CD14-positive monocyte (primary cell): ENCODE measurements around the gene CDK17. TPM values are rescaled to one million over a fixed set of nuclear protein-coding genes. Genes with fewer than 3 reads are reported as not detected.
"Not testable (repeated sequence)": the region's sequence is repeated elsewhere in the genome, so short reads cannot be mapped to it uniquely, and the experiment has no call there.

Experiments
- DNase-seq, 3 donors: peaks; one replicate each; pipeline ENCODE4 v3.0.0-alpha.2; 2011 to 2022
- H2AFZ ChIP-seq: 2 replicates; pipeline ENCODE4 v1.6.0; 2012; ENCODE audit warnings: mild to moderate bottlenecking, low read depth, low read length, inconsistent platforms; ENCODE audit not compliant: insufficient read depth, poor library complexity, severe bottlenecking
- H3K27ac ChIP-seq, 2 donors: 1 replicate in 1 of 2; 2 replicates in 1 of 2; pipeline ENCODE4 v1.5.1; 2012 to 2013; ENCODE audit warnings: low read length in 2 of 2, control low read depth in 1 of 2, inconsistent platforms in 1 of 2, low read depth in 1 of 2, mild to moderate bottlenecking in 1 of 2
- H3K27me3 ChIP-seq, 2 donors: one replicate each; pipeline versions ENCODE4 v1.6.0 to v1.6.1; 2011 to 2013; ENCODE audit warnings: low read length in 2 of 2; ENCODE audit not compliant: control insufficient read depth in 2 of 2, insufficient read depth in 2 of 2
- H3K36me3 ChIP-seq, 2 donors: replicated peaks in 1 of 2; 1 replicate in 1 of 2; 2 replicates in 1 of 2; pipeline versions ENCODE4 v1.5.1 to v1.6.1; 2012 to 2013; ENCODE audit warnings: low read length in 2 of 2, control low read depth in 1 of 2, inconsistent platforms in 1 of 2, mild to moderate bottlenecking in 1 of 2; ENCODE audit not compliant: insufficient read depth in 2 of 2, control insufficient read depth in 1 of 2
- H3K4me1 ChIP-seq, 2 donors: 1 replicate in 1 of 2; 2 replicates in 1 of 2; pipeline versions ENCODE4 v1.5.1 to v1.6.1; 2012 to 2013; ENCODE audit warnings: low read length in 2 of 2, control low read depth in 1 of 2, inconsistent platforms in 1 of 2, mild to moderate bottlenecking in 1 of 2, moderate library complexity in 1 of 2; ENCODE audit not compliant: insufficient read depth in 2 of 2, control insufficient read depth in 1 of 2
- H3K4me2 ChIP-seq: replicated peaks from 2 replicates; pipeline ENCODE3; 2012; ENCODE audit warnings: low read length, moderate library complexity, mild to moderate bottlenecking; ENCODE audit not compliant: poor library complexity, severe bottlenecking; ENCODE audit errors: extremely low read depth
- H3K4me3 ChIP-seq, 3 experiments: fragments of 200-600 bp in 1 of 3; sonication (generic) in 1 of 3; replicated peaks in 1 of 3; 1 replicate in 2 of 3; 2 replicates in 1 of 3; pipeline ENCODE4 v1.5.1; 2011 to 2013; ENCODE audit warnings: low read length in 3 of 3, mild to moderate bottlenecking in 3 of 3, control low read depth in 2 of 3, low read depth in 2 of 3, inconsistent platforms in 1 of 3, moderate library complexity in 1 of 3
- H3K79me2 ChIP-seq: 2 replicates; pipeline ENCODE4 v1.6.0; 2012; ENCODE audit warnings: mild to moderate bottlenecking, control low read depth, inconsistent platforms, low read length, moderate library complexity; ENCODE audit not compliant: insufficient read depth
- H3K9ac ChIP-seq: 2 replicates; pipeline ENCODE4 v1.6.0; 2017; ENCODE audit warnings: low read length, mild to moderate bottlenecking; ENCODE audit not compliant: insufficient read depth, poor library complexity, severe bottlenecking
- H3K9me3 ChIP-seq, 2 donors: replicated peaks in 1 of 2; 1 replicate in 1 of 2; 2 replicates in 1 of 2; pipeline versions ENCODE4 v1.5.1 to v1.6.1; 2012 to 2013; ENCODE audit warnings: low read length in 2 of 2, control low read depth in 1 of 2; ENCODE audit not compliant: control insufficient read depth in 1 of 2, insufficient read depth in 1 of 2
- H4K20me1 ChIP-seq: 2 replicates; pipeline ENCODE4 v1.6.0; 2012; ENCODE audit warnings: mild to moderate bottlenecking, low read length, control low read depth, moderate library complexity; ENCODE audit not compliant: insufficient read depth
- H3K27ac Mint-ChIP-seq, 7 donors: one replicate each; pipeline ENCODE4 v1.8.0; 2020; ENCODE audit warnings: mild to moderate bottlenecking in 7 of 7, mixed read lengths in 7 of 7, moderate library complexity in 6 of 7, inconsistent platforms in 2 of 7
- H3K27me3 Mint-ChIP-seq, 3 donors: one replicate each; pipeline ENCODE4 v1.8.0; 2021 to 2022; ENCODE audit warnings: low read depth in 3 of 3, mild to moderate bottlenecking in 3 of 3, mixed read lengths in 3 of 3, moderate library complexity in 3 of 3, inconsistent platforms in 1 of 3
- H3K36me3 Mint-ChIP-seq, 2 donors: one replicate each; pipeline ENCODE4 v1.8.0; 2020; ENCODE audit warnings: mixed read lengths in 2 of 2, inconsistent platforms in 1 of 2, mild to moderate bottlenecking in 1 of 2
- H3K4me1 Mint-ChIP-seq: one replicate; pipeline ENCODE4 v1.8.0; 2020; ENCODE audit warnings: mild to moderate bottlenecking, mixed read lengths
- H3K4me3 Mint-ChIP-seq, 2 donors: one replicate each; pipeline ENCODE4 v1.8.0; 2020; ENCODE audit warnings: mild to moderate bottlenecking in 2 of 2, mixed read lengths in 2 of 2, moderate library complexity in 1 of 2
- H3K9me3 Mint-ChIP-seq, 7 donors: one replicate each; pipeline ENCODE4 v1.8.0; 2020 to 2022; ENCODE audit warnings: mixed read lengths in 7 of 7, mild to moderate bottlenecking in 6 of 7, moderate library complexity in 6 of 7, inconsistent platforms in 2 of 7
- CTCF ChIP-seq: fragments of 200-600 bp; IDR thresholded peaks from one replicate; pipeline ENCODE4 v1.8.0; 2022; ENCODE audit warnings: antibody characterized with exemption, mild to moderate bottlenecking
- WGBS: methylation state at CpG from one replicate; pipeline ENCODE4 v1.1.5; 2013; ENCODE audit warnings: missing lambda C conversion rate; ENCODE audit not compliant: insufficient coverage; 5-methylcytosine and 5-hydroxymethylcytosine counted together
- intact Hi-C, 2 donors: fragments of 100-400 bp; cut with micrococcal nuclease; formaldehyde crosslinking; loops; one replicate each; pipeline versions ENCODE4 v1.15.0 to v1.15.1; 2023
- polyA plus RNA-seq, 3 donors: library from polyadenylated mRNA; depleted of rRNA in 1 of 3; unstranded in 2 of 3; stranded (reverse) in 1 of 3; fragments of 300-500 nt in 2 of 3; fragments of >200 nt in 1 of 3; fragmentation: Illumina TruSeq in 2 of 3; gene quantifications; 1 replicate in 2 of 3; 2 replicates in 1 of 3; pipeline ENCODE4 v1.2.3, GENCODE V29; 2012 to 2021

Gene CDK17
- polyA plus RNA-seq, 3 donors: 3.6 to 6.9 (median 6.4) TPM

- Mint-ChIP-seq H3K27me3 (peaks cover 0 to 2% (median 0%) of the 10 kb centered on the region in 3 donors), H3K4me1 (peaks cover 16% of the 10 kb centered on the region), H3K9me3 (peaks cover 0 to 2% (median 0%) of the 10 kb centered on the region in 7 donors), H3K27ac (peak overlapping the region in 1 of 7 donors; percentile 57), H3K36me3 (no peaks in the 10 kb centered on the region), H3K4me3 (no peak overlapping the region)
- WGBS: 50% methylated on average over 3 of the region's 5 CpGs
- Histone ChIP-seq H3K4me1 (peaks cover 13 to 20% of the 10 kb centered on the region in 2 donors), H3K36me3 (no peaks in the 10 kb centered on the region), H3K79me2 (no peaks in the 10 kb centered on the region), H2AFZ (no peak overlapping the region), H3K9me3 (no peaks in the 10 kb centered on the region), H3K27ac (no peak overlapping the region), H4K20me1 (no peaks in the 10 kb centered on the region), H3K4me2 (no peak overlapping the region), H3K9ac (no peak overlapping the region), H3K4me3 (no peak overlapping the region), H3K27me3 (no peaks in the 10 kb centered on the region)
- no peak for DNase-seq
- TF ChIP-seq CTCF: no peak
- intact Hi-C loops: no loop called here
Observed at GRCh38 chr12:96419576-96420276, 19.5 kb upstream of the CDK17 start.

- H3K9ac ChIP-seq, H3K9me3 Mint-ChIP-seq, H3K27me3 ChIP-seq, DNase-seq, H3K27me3 Mint-ChIP-seq, intact Hi-C loops, H3K4me2 ChIP-seq, H3K79me2 ChIP-seq, H3K4me3 ChIP-seq, H3K9me3 ChIP-seq, H3K27ac ChIP-seq, H2AFZ ChIP-seq, H3K36me3 ChIP-seq, H4K20me1 ChIP-seq, H3K27ac Mint-ChIP-seq, H3K36me3 Mint-ChIP-seq, H3K4me3 Mint-ChIP-seq: not testable (repeated sequence)
- no CpG with 5 or more reads among the region's 2 CpGs for WGBS
- H3K4me1 ChIP-seq: peaks cover 13 to 20% of the 10 kb centered on the region in 2 donors
- H3K4me1 Mint-ChIP-seq: peaks cover 16% of the 10 kb centered on the region
Observed at GRCh38 chr12:96417688-96418087, 17.4 kb upstream of the CDK17 start.
